ENCODE data around the gene HIVEP2. TPM values are rescaled to one million over a fixed set of nuclear protein-coding genes. Genes with fewer than 3 reads are reported as not detected.

HIVEP2 gene
- total and polyA plus RNA-seq, 2 of the 4 experiments (the other 2 are of a cell fraction): 4.3 to 11.3 TPM

DNA sequence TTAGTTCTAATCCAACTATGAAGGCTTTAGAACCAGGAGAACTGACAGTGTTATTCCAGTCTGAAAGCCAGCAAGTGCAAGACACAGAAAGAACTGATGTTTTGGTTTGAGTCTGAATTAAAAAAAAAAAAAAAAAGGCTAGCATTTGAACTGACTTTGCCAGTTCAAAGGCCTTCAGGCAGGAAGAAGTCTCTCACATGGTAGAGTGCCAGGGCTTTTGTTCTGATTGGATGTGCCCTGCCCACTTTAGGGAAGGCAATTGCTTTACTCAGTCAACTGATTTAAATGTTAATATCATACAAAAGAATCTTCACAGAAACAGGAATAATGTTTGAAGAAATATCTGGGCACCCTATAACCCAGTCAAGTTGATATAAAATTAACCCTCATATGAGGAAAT, 212.2 kb downstream of the HIVEP2 start:
- ATAC-seq (ENCODE audit: low read depth) (no peak), DNase-seq (no peak)
- no peak overlapping the region for H4K8ac ChIP-seq (ENCODE audit: low read depth in 2 of 2, low read length in 2 of 2)
- no peaks in the 10 kb centered on the region for H4K20me1 ChIP-seq (ENCODE audit: insufficient read depth, low read length)
- H3K4me2 ChIP-seq (ENCODE audit: low read depth, low read length): no peak overlapping the region
- H2AK5ac ChIP-seq (ENCODE audit: low read depth, low read length): no peak overlapping the region
- no peak overlapping the region for H3K9ac ChIP-seq (ENCODE audit: low read depth, low read length)
- intact Hi-C loops (cut with micrococcal nuclease): no loop called here
- H3K79me1 ChIP-seq (ENCODE audit: low read depth in 1 of 2, low read length in 2 of 2): no peaks in the 10 kb centered on the region
- H2BK120ac ChIP-seq (ENCODE audit: low read depth, low read length): no peak overlapping the region
- no peak overlapping the region for H2BK20ac ChIP-seq (ENCODE audit: low read depth, low read length)
- no peak overlapping the region for H3K27ac ChIP-seq (ENCODE audit: insufficient read depth, low read length)
- H3K4me1 ChIP-seq (ENCODE audit: control insufficient read depth, insufficient read depth, low read length): peaks cover 2% of the 10 kb centered on the region; the same call in 1 of the 2 replicates
- no peak overlapping the region for H3K4ac ChIP-seq (ENCODE audit: low read depth, low read length)
- H3K4me3 ChIP-seq (ENCODE audit: insufficient read depth, low read depth, low read length): no peak overlapping the region
- no peak overlapping the region for H2AK9ac ChIP-seq (replicated peaks; ENCODE audit: low read depth, low read length, poor library complexity)
- no peaks in the 10 kb centered on the region for H3K27me3 ChIP-seq (ENCODE audit: control insufficient read depth, insufficient read depth, low read length)
- ChIA-PET POLR2A (ENCODE audit: unreplicated experiment) (interaction anchor here (0.5 kb wide), 1 partner anchor 125 kb away, joined by 4 read pairs; no protein-coding TSS in a partner anchor), CTCF (no interaction called here)
- no peaks in the 10 kb centered on the region for H3K36me3 ChIP-seq (ENCODE audit: control insufficient read depth, insufficient read depth, low read length)
- H2BK15ac ChIP-seq (ENCODE audit: low read depth, low read length): no peak overlapping the region
- H3K9me1 ChIP-seq (ENCODE audit: insufficient read depth, low read length): no peaks in the 10 kb centered on the region
- H3K14ac ChIP-seq (replicated peaks; ENCODE audit: low read depth, low read length): no peak overlapping the region
- TF ChIP-seq MXI1 (IDR thresholded peaks at IDR 0.05; ENCODE audit: borderline replicate concordance, low read depth, low read length) (no peak), POLR2A (IDR thresholded peaks at IDR 0.05; ENCODE audit: low read depth, low read length) (no peak), CEBPB (IDR thresholded peaks at IDR 0.05; ENCODE audit: low read depth, low read length) (no peak), CHD1 (IDR thresholded peaks at IDR 0.05; ENCODE audit: low read depth, low read length) (no peak), BHLHE40 (IDR thresholded peaks at IDR 0.05; ENCODE audit: low read depth, low read length) (no peak), NFE2L2 (IDR thresholded peaks at IDR 0.05; ENCODE audit: low read depth, low read length) (no peak), USF2 (IDR thresholded peaks at IDR 0.05; ENCODE audit: low read depth, low read length) (no peak), MAFK (IDR thresholded peaks at IDR 0.05; ENCODE audit: low read depth, low read length) (no peak), SMC3 (IDR thresholded peaks at IDR 0.05; ENCODE audit: low read depth, low read length) (no peak)
- H2BK5ac ChIP-seq (ENCODE audit: low read depth, low read length, poor library complexity, severe bottlenecking): no peak overlapping the region
- dilution Hi-C loops (cut with HindIII; ENCODE audit: low sequenced_read_pairs, unreplicated experiment): no loop called here
- H3K23ac ChIP-seq (ENCODE audit: low read depth, low read length): no peak overlapping the region
- in situ Hi-C loops (cut with MboI; ENCODE audit: low sequenced_read_pairs): no loop called here
- H3K56ac ChIP-seq (ENCODE audit: extremely low read depth, insufficient read depth, low read length): no peak overlapping the region
- no peak overlapping the region for H4K91ac ChIP-seq (ENCODE audit: insufficient read depth, low read depth, low read length)
- no peak overlapping the region for H4K5ac ChIP-seq (ENCODE audit: low read depth, low read length)
- H2AFZ ChIP-seq (replicated peaks; ENCODE audit: low read length, poor library complexity): no peak overlapping the region
- no TSS peak for BruUV-seq (replicated peaks)
- H3K9me3 ChIP-seq (ENCODE audit: control insufficient read depth, insufficient read depth, low read length): no peaks in the 10 kb centered on the region
- H3K18ac ChIP-seq (ENCODE audit: low read depth, low read length): no peak overlapping the region
